MM.1S (cell line): ENCODE data around the gene EIPR1.

Source experiments
- DNase-seq: peaks from one replicate; pipeline ENCODE4 v3.0.0-alpha.2; 2015
- H2AFZ ChIP-seq: fragments of 300-600 bp; sonication (generic); 2 replicates; pipeline ENCODE4 v1.6.0; 2016; ENCODE audit warnings: antibody characterized with exemption, low read length
- H3F3A ChIP-seq: fragments of 300-600 bp; sonication (generic); 2 replicates; pipeline ENCODE4 v1.6.1; 2016; ENCODE audit warnings: mild to moderate bottlenecking, antibody characterized with exemption, low read length, moderate library complexity, mixed read lengths; ENCODE audit not compliant: insufficient read depth
- H3K27ac ChIP-seq: fragments of 300-600 bp; sonication (generic); 2 replicates; pipeline ENCODE4 v1.5.1; 2016; ENCODE audit warnings: mild to moderate bottlenecking, low read length
- H3K27me3 ChIP-seq: fragments of 300-600 bp; sonication (generic); replicated peaks from 2 replicates; pipeline ENCODE4 v1.6.0; 2016; ENCODE audit warnings: low read length; ENCODE audit not compliant: insufficient read depth
- H3K36me3 ChIP-seq: fragments of 300-600 bp; sonication (generic); replicated peaks from 2 replicates; pipeline ENCODE4 v1.6.1; 2016; ENCODE audit warnings: mild to moderate bottlenecking, low read length, mixed read lengths; ENCODE audit not compliant: insufficient read depth
- H3K4me1 ChIP-seq: fragments of 300-600 bp; sonication (generic); 2 replicates; pipeline ENCODE4 v1.6.1; 2016; ENCODE audit warnings: low read length, mixed read lengths
- H3K4me2 ChIP-seq: fragments of 300-600 bp; sonication (generic); 2 replicates; pipeline ENCODE4 v1.6.0; 2016; ENCODE audit warnings: low read depth, low read length
- H3K4me3 ChIP-seq: fragments of 300-600 bp; sonication (generic); 2 replicates; pipeline ENCODE4 v1.5.1; 2016; ENCODE audit warnings: low read length, mixed read lengths
- H3K79me2 ChIP-seq: fragments of 300-600 bp; sonication (generic); 2 replicates; pipeline ENCODE4 v1.6.1; 2016; ENCODE audit warnings: mixed run types, low read length, mixed read lengths
- H3K9ac ChIP-seq: fragments of 300-600 bp; sonication (generic); 2 replicates; pipeline ENCODE4 v1.6.1; 2016; ENCODE audit warnings: low read length, mixed read lengths
- H3K9me2 ChIP-seq: fragments of 300-600 bp; sonication (generic); replicated peaks from 2 replicates; pipeline ENCODE4 v1.6.1; 2016; ENCODE audit warnings: mild to moderate bottlenecking, low read length, mixed read lengths; ENCODE audit not compliant: insufficient read depth
- H3K9me3 ChIP-seq: fragments of 300-600 bp; sonication (generic); replicated peaks from 2 replicates; pipeline ENCODE4 v1.6.1; 2016; ENCODE audit warnings: mild to moderate bottlenecking, low read length, mixed read lengths; ENCODE audit not compliant: insufficient read depth
- H4K20me1 ChIP-seq: fragments of 300-600 bp; sonication (generic); 2 replicates; pipeline ENCODE4 v1.6.1; 2016; ENCODE audit warnings: mild to moderate bottlenecking, low read length, moderate library complexity, mixed read lengths; ENCODE audit not compliant: insufficient read depth
- EZH2 ChIP-seq: fragments of 300-600 bp; sonication (generic); optimal IDR thresholded peaks from 2 replicates; pipeline ENCODE3; 2017; ENCODE audit warnings: low read depth, mild to moderate bottlenecking, antibody characterized with exemption, low read length, mixed read lengths
- EZH2phosphoT487 ChIP-seq: fragments of 300-600 bp; sonication (generic); IDR thresholded peaks from 2 replicates; pipeline ENCODE4 v1.6.1; 2018; ENCODE audit warnings: antibody characterized with exemption, low read length
- TF ChIP-seq, protein P1 (sequence below): fragments of 300-600 bp; sonication (generic); IDR thresholded peaks from 2 replicates; pipeline ENCODE4 v1.5.1; 2016; ENCODE audit warnings: antibody characterized with exemption, low read length, mixed read lengths

Gene EIPR1

GRCh38 chr2:3296182-3296972 lies 81.2 kb downstream of the EIPR1 start:
- DNase-seq: no peak
- no peak overlapping the region for H3K27ac ChIP-seq
- H3K79me2 ChIP-seq: no peaks in the 10 kb centered on the region
- no peak overlapping the region for H3K4me2 ChIP-seq
- H3K4me3 ChIP-seq: no peak overlapping the region
- no peaks in the 10 kb centered on the region for H3K9me2 ChIP-seq
- H3K9me3 ChIP-seq: no peaks in the 10 kb centered on the region
- TF ChIP-seq, protein P1, sequence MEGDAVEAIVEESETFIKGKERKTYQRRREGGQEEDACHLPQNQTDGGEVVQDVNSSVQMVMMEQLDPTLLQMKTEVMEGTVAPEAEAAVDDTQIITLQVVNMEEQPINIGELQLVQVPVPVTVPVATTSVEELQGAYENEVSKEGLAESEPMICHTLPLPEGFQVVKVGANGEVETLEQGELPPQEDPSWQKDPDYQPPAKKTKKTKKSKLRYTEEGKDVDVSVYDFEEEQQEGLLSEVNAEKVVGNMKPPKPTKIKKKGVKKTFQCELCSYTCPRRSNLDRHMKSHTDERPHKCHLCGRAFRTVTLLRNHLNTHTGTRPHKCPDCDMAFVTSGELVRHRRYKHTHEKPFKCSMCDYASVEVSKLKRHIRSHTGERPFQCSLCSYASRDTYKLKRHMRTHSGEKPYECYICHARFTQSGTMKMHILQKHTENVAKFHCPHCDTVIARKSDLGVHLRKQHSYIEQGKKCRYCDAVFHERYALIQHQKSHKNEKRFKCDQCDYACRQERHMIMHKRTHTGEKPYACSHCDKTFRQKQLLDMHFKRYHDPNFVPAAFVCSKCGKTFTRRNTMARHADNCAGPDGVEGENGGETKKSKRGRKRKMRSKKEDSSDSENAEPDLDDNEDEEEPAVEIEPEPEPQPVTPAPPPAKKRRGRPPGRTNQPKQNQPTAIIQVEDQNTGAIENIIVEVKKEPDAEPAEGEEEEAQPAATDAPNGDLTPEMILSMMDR: no peak
- TF ChIP-seq EZH2 (no peak), EZH2phosphoT487 (no peak)
- H3K4me1 ChIP-seq: no peaks in the 10 kb centered on the region
- H3K36me3 ChIP-seq: no peaks in the 10 kb centered on the region
- no peaks in the 10 kb centered on the region for H3K27me3 ChIP-seq
- H3F3A ChIP-seq: no peaks in the 10 kb centered on the region
- no peak overlapping the region for H3K9ac ChIP-seq
- H2AFZ ChIP-seq: no peak overlapping the region
- H4K20me1 ChIP-seq: no peaks in the 10 kb centered on the region

DNA sequence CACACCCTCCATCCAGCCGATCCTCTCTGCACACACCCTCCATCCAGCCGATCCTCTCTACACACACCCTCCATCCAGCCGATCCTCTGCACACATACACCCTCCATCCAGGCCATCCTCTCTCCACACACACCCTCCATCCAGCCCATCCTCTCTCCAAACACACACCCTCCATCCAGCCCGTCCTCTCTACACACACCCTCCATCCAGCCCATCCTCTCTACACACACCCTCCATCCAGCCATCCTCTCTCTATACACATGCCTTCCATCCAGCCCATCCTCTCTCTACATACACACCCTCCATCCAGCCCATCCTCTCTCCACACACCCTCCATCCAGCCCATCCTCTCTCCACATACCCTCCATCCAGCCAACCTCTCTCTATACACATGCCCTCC lies 83.1 kb downstream of the EIPR1 start:
- H3K9ac ChIP-seq: no peak overlapping the region
- no peaks in the 10 kb centered on the region for H3K4me1 ChIP-seq
- H3K9me3 ChIP-seq: no peaks in the 10 kb centered on the region
- no peak overlapping the region for H3K4me3 ChIP-seq
- H3K36me3 ChIP-seq: no peaks in the 10 kb centered on the region
- H3K9me2 ChIP-seq: no peaks in the 10 kb centered on the region
- no peak overlapping the region for H2AFZ ChIP-seq
- TF ChIP-seq, protein P1: no peak
- TF ChIP-seq EZH2 (no peak), EZH2phosphoT487 (no peak)
- no peaks in the 10 kb centered on the region for H4K20me1 ChIP-seq
- DNase-seq: no peak
- H3K4me2 ChIP-seq: no peak overlapping the region
- no peaks in the 10 kb centered on the region for H3K27me3 ChIP-seq
- H3F3A ChIP-seq: no peaks in the 10 kb centered on the region
- no peaks in the 10 kb centered on the region for H3K79me2 ChIP-seq
- H3K27ac ChIP-seq: no peak overlapping the region

DNA sequence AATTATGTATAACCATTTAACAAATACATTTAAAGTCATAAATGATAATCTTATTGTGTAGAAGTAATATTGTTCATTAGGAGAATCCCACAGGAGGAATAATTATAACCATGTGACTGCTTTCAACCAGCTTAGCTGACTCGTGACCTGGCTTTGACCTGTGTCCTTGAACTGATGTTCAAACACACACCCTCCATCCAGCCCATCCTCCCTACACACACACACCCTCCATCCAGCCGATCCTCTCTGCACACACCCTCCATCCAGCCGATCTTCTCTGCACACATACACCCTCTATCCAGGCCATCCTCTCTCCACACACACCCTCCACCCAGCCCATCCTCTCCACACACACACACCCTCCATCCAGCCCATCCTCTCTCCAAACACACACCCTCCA lies 83.5 kb downstream of the EIPR1 start:
- H3K36me3 ChIP-seq: no peaks in the 10 kb centered on the region
- H3K4me1 ChIP-seq: no peaks in the 10 kb centered on the region
- H3K9me3 ChIP-seq: no peaks in the 10 kb centered on the region
- no peak overlapping the region for H3K27ac ChIP-seq
- no peaks in the 10 kb centered on the region for H3K79me2 ChIP-seq
- H3K9ac ChIP-seq: no peak overlapping the region
- DNase-seq: no peak
- H3K4me2 ChIP-seq: no peak overlapping the region
- H3F3A ChIP-seq: no peaks in the 10 kb centered on the region
- no peak overlapping the region for H3K4me3 ChIP-seq
- H4K20me1 ChIP-seq: no peaks in the 10 kb centered on the region
- no peaks in the 10 kb centered on the region for H3K27me3 ChIP-seq
- H3K9me2 ChIP-seq: no peaks in the 10 kb centered on the region
- H2AFZ ChIP-seq: no peak overlapping the region
- TF ChIP-seq EZH2 (no peak), EZH2phosphoT487 (no peak)
- TF ChIP-seq, protein P1: no peak
